Coronary artery (tissue), 2 donors: ENCODE measurements around the gene GRID1.

Experiments used
- DNase-seq: peaks from one replicate; pipeline ENCODE4 v3.0.0-alpha.2; 2017; ENCODE audit warnings: low spot score
- H3K27ac ChIP-seq, 2 donors: fragments of 200-600 bp; sonication (generic); one replicate each; pipeline ENCODE4 v1.5.1; 2016 to 2019
- H3K4me3 ChIP-seq: fragments of 200-600 bp; sonication (generic); 2 replicates; pipeline ENCODE4 v1.5.1; 2016; ENCODE audit warnings: mild to moderate bottlenecking, moderate library complexity
- CTCF ChIP-seq: fragments of 200-600 bp; sonication (generic); IDR thresholded peaks from one replicate; pipeline ENCODE4 v1.5.1; 2019; ENCODE audit warnings: antibody characterized with exemption

GRID1 gene

GRCh38 chr10:86061278-86062197, 305.1 kb downstream of the GRID1 start:
- Histone ChIP-seq H3K27ac (no peak overlapping the region), H3K4me3 (no peak overlapping the region)
- DNase-seq, result peak; percentile 52
- no peak for TF ChIP-seq CTCF

- DNase-seq, result peak; percentile 66
- no peak overlapping the region for H3K27ac ChIP-seq
- no peak for TF ChIP-seq CTCF
These were observed 306.0 kb downstream of the GRID1 start for GRCh38 chr10:86060386-86061277.

GRCh38 chr10:86059892-86060291, 306.7 kb downstream of the GRID1 start:
- TF ChIP-seq CTCF, result no peak
- no peak overlapping the region for H3K27ac ChIP-seq
- DNase-seq, result peak; percentile 5
- no peak overlapping the region for H3K4me3 ChIP-seq

More at GRCh38 chr10:86060386-86061277, 306.0 kb downstream of the GRID1 start:
- no peak overlapping the region for H3K4me3 ChIP-seq

GRCh38 chr10:86058964-86059363, 307.6 kb downstream of the GRID1 start:
- no peak for DNase-seq
- TF ChIP-seq CTCF, result no peak
- no peak overlapping the region for H3K27ac ChIP-seq
- H3K4me3 ChIP-seq, result no peak overlapping the region

- H3K27ac ChIP-seq, result no peak overlapping the region
- no peak overlapping the region for H3K4me3 ChIP-seq
- DNase-seq, result peak; percentile 21
- no peak for TF ChIP-seq CTCF
These were observed 308.9 kb downstream of the GRID1 start for GRCh38 chr10:86057708-86058107.

- no peak for DNase-seq
- H3K4me3 ChIP-seq, result no peak overlapping the region
- TF ChIP-seq CTCF, result no peak
- no peak overlapping the region for H3K27ac ChIP-seq
These were observed 309.9 kb downstream of the GRID1 start for GRCh38 chr10:86056672-86057071.
